Astrocyte of the spinal cord (primary cell): ENCODE data around the gene PHF13.
A peak's percentile ranks its signal among the peaks of the same experiment; 100 is the strongest.
"Not testable (repeated sequence)": the region's sequence is repeated elsewhere in the genome, so short reads cannot be mapped to it uniquely, and the experiment has no call there.

Experiments
- DNase-seq: peaks from one replicate; pipeline ENCODE4 v3.0.0; 2011; ENCODE audit warnings: low read depth, low spot score
- H3K4me3 ChIP-seq: 2 replicates; pipeline ENCODE4 v1.5.1; 2011; ENCODE audit warnings: low read depth, mild to moderate bottlenecking, low read length, moderate library complexity
- CTCF ChIP-seq: IDR thresholded peaks from 2 replicates; pipeline ENCODE4 v1.5.1; 2012; ENCODE audit warnings: low read depth, mild to moderate bottlenecking, low read length, inconsistent platforms
- in situ Hi-C: cut with HindIII; loops from 2 replicates; pipeline ENCODE4 v1.10.0; 2017; ENCODE audit warnings: low sequenced_read_pairs

The PHF13 gene

GRCh38 chr1:6635910-6636760 is 22.6 kb downstream of the PHF13 start:
- no peak for TF ChIP-seq CTCF
- H3K4me3 ChIP-seq, result no peak overlapping the region
- DNase-seq, result no peak
- in situ Hi-C loops, result no loop called here

GRCh38 chr1:6636778-6637177 is 23.2 kb downstream of the PHF13 start:
- DNase-seq, in situ Hi-C loops, H3K4me3 ChIP-seq: not testable (repeated sequence)

- in situ Hi-C loops, result no loop called here
Measured at GRCh38 chr1:6637770-6638169, 24.2 kb downstream of the PHF13 start.

DNA sequence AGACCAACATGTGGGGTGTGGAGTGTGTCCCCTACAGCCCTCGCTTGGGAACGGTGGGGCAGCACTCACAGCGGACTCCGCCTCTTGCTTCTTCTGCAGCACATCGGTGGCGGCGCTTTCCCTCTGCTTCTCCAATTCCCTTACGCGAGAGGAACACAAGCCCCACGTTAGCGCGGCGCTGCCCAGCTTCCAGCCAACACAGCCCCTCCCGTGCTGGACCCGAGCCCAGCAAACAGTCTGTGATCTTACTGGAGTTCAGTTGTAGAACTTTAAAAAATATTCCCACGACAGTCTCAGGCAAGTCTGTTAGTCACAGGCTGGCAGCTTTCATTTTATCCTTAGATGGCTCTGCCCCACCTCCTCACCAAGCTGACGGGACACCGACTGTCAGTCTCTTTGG is 24.7 kb downstream of the PHF13 start:
- in situ Hi-C loops, result no loop called here
- TF ChIP-seq CTCF, result no peak
- DNase-seq, result peak; percentile 58
- no peak overlapping the region for H3K4me3 ChIP-seq

More at GRCh38 chr1:6637770-6638169, 24.2 kb downstream of the PHF13 start:
- no peak for TF ChIP-seq CTCF
- DNase-seq, result no peak
- H3K4me3 ChIP-seq, result no peak overlapping the region

GRCh38 chr1:6640867-6641266 is 27.3 kb downstream of the PHF13 start:
- in situ Hi-C loops, H3K4me3 ChIP-seq, DNase-seq: not testable (repeated sequence)

GRCh38 chr1:6645018-6645417 is 31.5 kb downstream of the PHF13 start:
- in situ Hi-C loops, result no loop called here
- no peak overlapping the region for H3K4me3 ChIP-seq
- TF ChIP-seq CTCF, result no peak
- DNase-seq, result no peak

DNA sequence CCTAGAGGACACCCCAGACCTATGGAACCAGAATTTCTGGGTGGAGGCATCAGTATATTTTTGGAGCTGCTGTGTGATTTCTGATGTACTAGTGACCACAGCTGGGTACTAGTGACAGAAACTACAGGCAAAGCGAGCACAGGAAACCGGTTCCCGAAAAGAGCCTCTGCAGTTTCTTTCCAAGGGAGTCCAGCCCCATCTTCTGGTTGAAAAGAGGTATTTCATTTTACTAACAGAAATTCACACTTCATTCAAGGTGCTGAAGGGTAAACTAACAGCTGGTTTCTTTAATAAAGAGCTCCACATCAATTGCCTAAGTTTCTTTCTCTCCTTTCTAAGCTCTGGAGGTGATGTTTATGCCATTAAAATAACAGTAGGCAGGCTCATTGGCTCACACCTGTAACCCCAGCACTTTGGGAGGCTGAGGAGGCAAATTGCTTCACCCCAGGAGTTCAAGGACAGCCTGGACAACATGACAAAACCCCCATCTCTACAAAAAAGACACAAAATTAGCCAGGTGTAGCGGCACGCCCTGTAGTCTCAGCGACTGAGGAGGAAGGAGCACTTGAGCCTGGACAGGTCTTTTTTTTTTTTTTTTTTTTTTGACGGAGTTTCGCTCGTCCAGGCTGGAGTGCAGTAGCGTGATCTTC is 33.1 kb downstream of the PHF13 start:
- in situ Hi-C loops, result no loop called here
- DNase-seq, result peak; percentile 52
- no peak overlapping the region for H3K4me3 ChIP-seq
- peak; percentile 61 for TF ChIP-seq CTCF
